HUDEP-2 (cell line): ENCODE results near the gene TNFSF15.

Experiments used
- DNase-seq, 76 experiments: peaks; one replicate each; lab custom pipeline; 2025; ENCODE audit not compliant: unreplicated experiment in 76 of 76; lab: John Stamatoyannopoulos, UW

TNFSF15 gene

DNA sequence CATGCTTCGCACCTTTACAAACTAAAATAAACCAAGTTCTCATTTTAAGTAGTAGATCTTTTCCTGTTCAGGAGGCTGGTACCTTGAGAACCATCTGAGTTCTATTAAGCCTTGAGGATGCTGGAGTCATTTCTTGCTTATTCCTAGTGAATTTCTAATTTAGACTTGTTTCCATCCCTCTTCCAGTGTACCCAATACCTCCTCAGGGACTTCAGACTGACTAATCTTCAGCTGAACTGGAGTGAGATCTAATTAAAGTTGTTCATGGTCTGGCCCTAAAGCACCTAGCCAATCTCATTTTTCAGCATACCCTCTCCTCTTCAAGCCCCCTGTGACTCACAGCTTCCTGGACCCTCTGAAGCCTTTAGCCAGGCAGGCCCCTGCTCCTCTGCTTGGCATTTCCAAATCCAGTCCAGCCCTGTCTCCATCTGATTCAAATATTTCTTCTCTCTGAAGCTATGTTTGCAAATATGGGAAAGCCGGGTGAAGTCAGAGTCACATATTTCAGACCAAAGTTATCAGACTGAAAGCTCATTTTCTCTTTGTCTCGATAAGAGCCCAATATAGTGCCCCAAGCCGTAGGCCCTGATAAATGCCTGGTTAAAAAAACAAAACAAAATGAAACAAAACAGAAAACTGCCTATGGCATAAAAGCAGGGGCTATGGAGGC lies 19.4 kb upstream of the TNFSF15 start:
- DNase-seq = no peak

DNA sequence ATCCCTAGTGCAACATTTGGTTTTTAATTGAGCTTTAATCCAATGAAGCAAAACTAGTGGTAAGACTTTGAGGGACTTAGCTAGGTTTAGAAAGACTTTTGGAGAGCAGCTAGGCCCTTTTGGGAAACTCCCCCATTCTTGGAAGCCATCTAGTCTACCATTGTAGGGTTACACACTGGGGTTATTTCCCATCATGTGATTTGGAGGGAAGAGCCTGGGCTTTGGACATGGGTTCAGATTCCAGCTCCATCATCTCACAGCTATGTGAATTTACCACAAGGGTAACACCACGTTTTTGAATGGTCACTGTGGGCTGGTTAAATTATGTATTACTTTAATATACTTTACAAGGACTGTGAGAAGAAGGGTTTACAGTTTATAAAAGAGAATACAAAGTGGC lies 18.3 kb upstream of the TNFSF15 start:
- DNase-seq = no peak

DNA sequence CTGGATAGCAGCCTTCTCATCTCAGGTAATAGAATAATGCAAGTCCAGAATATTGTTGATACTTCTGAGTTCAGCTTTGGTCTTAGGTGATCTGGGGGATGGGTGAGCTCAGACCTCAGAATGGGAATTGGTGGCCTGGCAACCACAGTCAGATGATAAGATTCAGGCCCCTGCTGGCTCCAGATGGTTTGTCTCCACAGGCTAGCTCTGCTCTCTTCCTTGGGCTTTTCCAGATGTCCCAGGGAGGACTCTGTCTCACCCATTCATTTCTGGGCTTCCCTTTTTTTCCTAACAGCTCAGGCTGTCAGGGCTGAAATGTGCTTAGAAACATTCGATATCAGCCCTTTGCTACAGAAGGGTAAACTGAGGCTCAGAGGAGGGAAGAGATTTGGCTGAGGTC lies 17.6 kb upstream of the TNFSF15 start:
- DNase-seq = no peak

DNA sequence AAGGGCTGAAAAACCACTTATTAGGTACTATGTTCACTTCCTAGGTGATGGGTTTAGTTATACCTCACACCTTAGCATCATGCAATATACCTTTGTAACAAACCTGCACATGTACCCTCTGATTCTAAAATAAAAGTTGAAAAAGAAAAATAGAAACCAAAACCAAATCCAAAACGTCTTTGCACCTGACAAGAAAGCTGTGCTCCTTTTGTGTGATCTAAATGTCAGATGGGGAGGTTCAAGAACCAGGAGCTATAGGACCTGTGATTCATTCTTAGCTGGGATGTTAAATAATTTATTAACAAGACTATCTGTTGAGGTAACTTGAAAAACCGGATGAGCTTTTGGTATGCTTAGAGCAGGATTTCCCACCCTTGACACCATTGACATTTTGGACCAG lies 16.9 kb upstream of the TNFSF15 start:
- DNase-seq = no peak

DNA sequence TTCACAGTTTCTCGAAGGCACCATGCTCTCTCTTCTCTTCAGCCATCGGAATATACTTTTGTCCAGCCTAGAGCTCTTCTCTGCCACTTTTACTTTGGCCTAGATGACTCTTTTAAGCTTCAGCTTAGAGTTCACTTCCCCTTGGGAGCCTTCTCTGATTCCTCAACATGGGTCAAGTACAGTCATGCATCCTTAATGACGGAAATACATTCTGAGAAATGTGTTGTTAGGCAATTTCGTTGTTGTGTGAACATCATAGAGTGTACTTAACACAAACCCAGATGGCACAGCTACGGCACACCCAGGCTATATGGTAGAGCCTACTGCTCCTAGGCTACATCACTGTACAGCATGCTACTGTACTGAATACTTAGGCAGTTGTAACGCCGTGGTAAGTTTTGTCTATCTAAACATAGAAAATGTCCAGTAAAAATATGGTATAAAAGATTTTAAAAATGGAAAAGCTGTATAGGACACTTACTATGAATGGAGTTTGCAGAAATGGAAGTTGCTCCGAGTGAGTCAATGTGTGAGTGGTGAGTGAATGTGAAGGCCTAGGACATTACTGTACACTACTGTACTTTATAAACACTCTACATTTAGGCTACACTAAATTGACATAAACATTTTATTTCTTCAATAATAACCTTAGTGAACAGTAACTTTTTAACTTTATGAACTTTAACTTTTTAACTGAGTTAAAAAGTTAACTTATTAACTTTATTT lies 15.1 kb upstream of the TNFSF15 start:
- DNase-seq = no peak

DNA sequence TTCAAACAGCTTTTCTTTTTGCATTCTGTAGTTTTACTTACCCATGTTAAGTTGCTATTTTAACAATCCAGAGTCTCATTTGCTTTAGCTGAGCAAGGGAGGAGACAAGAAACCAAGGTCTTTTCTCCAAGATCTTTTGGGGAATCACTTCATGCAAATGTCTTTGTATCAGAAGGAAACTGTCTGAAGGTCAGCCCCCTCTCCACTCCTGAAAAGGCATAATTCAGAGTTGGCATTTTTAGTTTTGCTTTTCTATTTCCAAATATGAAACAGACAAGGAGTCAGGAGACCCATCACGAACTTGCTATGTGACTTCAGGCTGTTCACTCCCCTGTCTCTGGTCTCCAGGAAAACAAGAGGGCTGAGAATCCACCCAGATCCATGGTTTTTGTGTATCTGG lies 12.3 kb upstream of the TNFSF15 start:
- DNase-seq = no peak

DNA sequence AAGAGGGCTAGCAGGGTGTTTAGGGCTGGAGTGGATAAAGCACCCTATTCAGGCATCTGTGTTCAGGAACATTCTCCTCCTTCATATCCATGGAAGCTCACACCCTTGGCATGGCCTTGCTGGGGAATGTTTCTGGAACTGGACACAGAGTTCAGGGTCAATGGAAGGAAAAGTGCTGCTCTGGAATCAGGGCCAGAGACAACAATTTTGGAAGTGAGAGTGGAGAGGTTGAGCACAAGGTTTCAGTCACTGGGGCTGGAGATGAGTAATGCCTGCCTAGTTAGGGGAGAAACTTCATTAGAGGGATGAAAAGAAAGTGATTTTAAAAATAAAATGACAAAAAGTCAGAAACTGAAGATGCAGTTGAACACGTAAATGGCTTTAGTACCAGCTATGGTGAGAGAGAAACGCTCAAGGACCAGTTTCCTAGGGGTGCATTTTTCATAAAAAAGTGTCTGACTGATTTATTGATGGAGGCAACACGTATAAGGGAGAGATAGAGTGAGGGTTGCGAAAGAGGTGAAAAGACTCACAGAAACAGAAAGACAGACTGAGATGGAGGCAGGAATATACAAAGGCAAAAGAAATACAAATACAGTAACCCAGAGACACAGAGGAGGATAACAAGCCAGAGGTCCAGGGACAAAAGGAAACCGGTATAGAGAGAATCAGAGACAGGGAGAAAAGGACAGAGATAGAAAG lies 8.0 kb upstream of the TNFSF15 start:
- no peak for DNase-seq

DNA sequence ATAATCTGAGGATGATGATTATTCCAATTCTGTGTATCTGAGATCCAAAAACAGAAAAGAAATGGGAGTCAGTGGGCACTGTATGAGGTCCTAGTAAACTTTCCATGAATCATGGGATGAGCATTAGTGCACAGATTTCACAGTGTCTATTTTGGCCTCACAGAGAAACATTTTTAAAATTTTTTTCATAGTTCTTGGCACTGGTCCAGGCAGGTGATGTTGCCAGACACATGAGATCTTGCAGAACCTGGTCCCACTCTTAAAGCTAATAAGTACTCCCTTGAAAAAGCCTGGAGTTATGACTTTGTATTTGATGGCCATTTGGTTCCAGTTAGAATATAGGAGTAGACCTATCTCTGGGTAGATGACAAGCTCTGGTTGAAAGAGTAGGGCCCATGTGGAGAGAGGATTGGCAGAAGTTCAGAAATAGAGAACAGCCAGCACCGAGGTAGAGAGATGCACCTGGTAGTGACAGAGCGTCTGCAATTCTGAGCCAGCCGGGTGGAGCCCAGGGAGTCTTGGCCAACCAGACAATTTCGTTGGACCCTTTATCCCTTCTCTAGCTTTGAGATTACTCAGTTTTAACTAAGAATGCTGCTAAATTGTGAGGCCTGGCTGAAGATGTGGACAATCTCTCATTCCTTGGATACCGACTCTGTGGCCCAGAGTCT lies 6.3 kb upstream of the TNFSF15 start:
- DNase-seq = no peak

DNA sequence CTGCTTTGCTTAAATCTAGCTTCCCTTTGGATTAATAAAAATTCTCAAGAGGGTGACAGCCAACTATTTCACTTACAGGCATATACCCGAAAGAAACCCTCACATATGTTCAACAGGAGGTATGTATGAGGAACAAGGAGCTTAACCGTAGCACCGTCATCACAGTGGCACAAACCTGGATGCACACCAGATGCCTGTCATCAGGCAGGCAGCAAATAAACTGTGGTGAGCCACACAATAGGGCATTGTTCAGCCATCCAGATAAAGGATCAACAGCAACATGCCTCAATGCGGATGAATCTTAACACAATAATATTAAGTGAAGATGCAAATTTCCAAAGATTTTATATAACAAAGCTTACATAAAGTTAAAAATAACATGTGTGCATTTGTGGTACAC lies 5.5 kb upstream of the TNFSF15 start:
- DNase-seq = no peak

DNA sequence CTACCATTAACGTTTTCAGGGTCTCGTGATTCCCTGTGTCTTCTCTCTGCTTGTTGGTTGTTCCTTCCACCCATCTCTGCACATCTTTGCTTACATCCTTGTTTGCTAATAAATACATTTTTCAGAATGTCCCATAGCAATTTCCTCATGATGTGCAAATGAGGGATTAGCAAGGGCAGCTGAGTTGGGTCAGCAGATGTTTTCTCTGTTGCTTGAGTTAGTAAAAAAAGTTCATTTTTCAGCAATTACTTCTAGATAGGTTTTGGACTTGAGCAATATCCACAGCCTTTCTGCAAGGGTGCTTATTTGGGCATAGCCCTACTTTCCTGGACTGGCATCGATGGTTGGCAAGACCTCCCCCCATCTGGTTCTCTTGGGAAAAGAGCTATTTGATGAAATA lies 4.8 kb upstream of the TNFSF15 start:
- no peak for DNase-seq

DNA sequence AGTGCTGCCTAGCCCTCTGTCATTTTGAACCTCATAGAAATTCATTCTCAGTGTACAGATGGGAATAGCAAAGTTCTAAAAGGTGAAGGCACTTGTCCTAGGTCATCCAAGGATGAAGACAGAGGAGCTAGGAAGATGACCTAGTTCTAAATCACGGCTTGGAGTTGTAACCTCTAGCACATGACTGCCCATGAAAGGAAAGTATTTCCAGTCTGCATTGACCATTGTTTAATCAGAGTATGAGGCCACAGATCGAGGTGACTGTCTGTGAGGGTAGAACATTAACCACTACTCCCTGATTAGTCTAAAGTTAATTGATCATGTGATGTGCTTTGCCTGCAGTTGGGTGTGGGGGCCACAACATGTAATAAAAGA lies 674 bp upstream of the TNFSF15 start:
- DNase-seq = no peak

DNA sequence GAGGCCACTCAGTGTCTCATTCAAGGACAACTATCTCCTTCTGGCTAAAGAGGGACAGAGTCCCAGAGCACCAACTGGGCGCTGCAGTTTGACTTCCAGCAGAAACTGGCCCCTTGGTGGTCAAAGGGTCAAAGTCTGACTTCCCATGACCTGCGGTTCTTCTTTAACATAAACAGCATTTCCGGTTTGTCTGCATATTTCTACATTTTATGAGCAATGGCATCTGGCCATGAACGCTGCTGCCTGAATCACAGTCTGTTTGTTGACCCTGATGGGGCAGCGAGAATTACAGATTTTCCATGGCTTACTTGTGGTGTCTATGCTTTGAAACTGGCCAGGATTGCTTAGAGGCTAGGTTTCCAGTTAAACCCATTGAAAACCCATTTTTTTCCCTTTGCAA lies 1.3 kb downstream of the TNFSF15 start:
- DNase-seq = no peak

DNA sequence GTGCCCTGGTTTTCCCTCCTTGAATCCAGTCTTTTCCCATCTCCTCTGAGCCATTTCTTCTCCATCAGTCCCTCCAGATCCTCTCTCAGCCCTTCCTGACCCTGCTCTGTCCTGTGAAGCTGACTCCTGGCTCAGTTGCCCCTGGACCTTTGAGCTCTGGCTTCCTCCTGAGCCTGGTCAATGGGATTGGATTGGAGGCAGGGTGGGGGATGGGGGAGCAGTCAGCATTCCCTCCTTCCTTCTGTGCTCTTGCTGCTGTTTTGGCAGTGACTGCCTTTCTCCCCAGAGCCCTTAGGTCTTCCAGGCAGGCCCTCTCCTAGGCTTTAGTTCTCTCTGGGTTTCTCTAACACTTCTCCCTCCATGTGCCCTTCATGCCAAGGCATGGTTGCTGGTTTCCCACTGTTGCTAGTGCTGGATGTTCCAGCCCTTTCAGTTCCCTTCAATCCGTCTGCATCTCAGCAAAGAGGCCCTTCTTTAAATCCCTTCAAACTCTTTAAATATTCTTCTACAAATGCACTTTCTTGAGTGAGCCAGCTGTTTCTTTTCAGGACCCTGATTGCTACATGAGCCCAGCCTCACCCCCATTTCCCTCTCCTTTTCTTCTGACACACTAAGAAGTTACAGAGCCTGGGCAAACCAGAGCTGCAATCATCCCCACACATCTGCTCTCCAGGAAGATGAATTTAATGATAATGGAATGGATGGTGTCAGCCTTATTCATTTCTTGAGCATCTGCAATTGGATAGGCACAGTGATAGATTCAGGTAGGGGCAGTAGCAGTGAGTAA lies 2.2 kb downstream of the TNFSF15 start:
- no peak for DNase-seq

DNA sequence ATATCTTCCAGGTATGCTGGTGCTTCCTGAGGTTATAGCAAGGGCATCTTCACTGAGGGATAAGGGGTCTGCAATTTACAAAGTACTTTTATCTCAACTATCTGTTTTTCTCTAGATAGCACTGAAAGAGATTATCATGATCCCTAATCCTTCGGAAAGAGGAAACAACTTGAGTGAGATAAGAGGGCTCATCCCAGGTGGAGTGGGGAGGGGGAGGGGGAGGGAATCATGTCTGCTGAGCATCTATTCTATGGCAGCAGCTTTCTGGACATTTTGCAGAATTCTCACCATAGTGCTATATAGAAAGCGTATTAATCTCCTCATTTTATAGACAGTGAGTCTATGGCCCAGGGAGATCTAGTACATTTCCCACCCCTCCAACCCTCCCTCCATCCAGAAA lies 5.9 kb downstream of the TNFSF15 start:
- no peak for DNase-seq

DNA sequence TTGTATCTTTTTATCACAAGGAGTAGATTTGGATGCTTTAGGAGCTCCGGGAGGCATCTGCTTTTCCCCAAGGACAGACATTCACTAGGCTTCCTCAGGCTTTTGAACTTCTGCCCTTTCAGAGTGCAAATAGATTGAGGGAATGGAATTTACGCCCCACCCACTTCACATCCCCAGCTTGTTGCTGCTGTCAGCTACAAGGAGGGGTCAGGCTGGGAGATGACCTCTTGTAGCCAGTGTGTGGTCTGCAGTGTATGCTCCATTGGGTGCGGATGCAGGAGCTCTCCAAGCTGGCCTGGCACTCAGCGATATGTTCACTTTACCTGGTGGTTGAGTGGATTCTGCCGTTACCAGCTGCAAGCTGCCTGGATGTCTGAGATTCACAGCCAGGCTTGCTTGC lies 6.4 kb downstream of the TNFSF15 start:
- DNase-seq = no peak

DNA sequence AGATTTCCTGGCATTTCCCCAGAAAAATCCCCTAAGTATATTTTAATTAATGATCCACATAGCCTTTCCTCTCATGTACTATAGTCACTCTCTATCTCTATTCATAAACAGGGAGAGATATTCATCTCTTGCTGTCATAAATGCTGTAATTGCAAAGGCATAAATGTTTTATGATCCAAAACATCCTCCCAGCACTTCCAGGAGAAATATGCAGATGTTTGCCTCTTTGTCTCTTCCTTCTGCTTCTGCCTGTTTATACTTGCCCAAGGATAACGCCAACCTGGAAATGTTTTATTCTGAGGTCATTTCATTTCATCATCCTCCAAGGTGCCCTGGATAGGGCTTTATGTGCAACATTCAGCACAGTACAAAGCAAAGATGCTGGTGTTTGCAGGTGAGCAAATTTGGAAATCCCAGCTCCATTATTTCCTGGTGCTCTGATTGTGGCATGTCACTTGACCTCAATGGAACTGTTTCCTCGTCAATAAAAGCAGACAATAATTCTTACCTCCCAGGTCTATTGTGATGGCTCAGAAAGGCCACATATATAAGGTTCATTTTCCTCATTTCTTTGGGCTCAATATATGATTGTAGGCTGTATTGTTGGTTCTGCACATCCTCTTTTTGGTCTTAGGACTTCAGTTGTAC lies 6.9 kb downstream of the TNFSF15 start:
- no peak for DNase-seq

DNA sequence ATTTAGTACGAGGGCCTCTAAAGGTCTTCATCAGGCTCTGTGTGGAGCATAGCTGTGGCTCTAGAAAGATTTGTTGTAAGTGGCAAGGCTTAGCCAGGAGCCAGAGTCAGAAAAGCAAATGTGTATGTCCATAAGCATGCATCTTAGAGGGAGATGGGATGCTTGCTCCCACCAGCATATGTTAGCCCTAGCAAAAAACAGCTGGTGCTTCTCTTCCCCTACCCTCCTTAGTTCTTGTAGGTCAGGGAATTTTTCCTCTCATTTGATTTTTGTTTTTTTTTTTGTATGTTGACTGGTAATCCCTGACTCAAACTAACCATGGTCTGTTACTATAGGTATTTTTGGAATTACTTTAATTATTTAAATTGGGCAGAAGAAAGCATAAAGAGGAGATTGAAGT lies 7.7 kb downstream of the TNFSF15 start:
- no peak for DNase-seq

DNA sequence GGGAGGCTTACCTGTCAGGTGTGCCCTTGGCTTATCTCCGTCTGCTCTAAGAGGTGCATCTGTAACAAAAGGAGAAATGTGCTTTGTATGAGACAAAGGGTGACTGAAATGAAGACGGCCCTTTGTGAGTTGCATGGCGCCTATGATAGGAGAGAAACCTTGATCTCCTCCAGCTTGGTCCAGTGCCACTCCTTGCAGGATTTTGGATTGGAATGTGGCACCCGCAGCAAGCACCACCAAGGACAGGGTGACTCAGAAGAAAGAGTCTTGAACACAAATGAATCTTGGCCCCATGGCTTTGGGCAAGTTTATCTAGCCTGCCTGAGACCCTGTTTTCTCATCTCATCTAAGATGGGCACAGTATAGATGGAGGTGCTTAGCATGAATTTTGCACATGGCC lies 13.4 kb downstream of the TNFSF15 start:
- no peak for DNase-seq

DNA sequence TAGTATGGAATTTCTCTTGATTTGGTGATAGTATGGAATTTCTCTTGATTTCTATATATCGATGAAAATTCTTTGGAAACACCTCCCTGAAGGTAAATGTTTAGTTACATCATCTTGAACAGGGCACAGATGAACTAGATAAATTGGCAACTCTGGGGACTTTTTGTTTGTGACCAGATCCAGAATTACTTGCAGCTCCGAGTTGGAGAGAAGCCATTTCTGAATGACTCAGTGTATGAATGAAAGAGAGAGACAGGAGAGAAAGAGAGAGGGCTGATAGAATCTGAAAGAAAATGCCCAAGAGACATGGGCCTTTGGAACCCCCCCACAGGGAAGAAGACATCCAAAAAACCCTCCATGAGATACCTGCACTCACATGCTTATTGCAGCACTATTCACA lies 14.1 kb downstream of the TNFSF15 start:
- no peak for DNase-seq

DNA sequence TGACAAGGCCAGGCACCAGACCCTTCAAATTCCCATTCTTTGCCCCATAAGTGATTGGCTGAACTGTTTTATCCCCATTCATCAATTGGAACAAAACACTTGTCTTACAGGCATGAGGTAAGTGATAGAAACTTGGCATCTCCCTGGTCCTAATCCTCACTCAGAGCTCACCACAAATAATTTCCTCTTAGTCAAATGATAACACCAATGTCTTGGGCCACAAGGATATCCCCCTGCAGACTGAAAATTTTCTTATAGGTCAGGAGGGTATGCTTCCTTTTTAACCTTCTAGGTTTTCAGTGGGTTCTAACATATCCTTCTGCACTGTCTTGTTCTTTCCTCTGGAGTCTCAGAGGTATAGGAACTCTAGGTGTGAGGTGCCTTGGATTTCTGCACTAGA lies 14.5 kb downstream of the TNFSF15 start:
- no peak for DNase-seq
